ENCODE measurements around the gene OBI1. TPM values are rescaled to one million over a fixed set of nuclear protein-coding genes. Genes with fewer than 3 reads are reported as not detected.
A peak's percentile ranks its signal among the peaks of the same experiment; 100 is the strongest.

Gene OBI1
- total and polyA plus RNA-seq, 2 donors from 2014 or later, result 4.0 to 9.9 TPM

DNA sequence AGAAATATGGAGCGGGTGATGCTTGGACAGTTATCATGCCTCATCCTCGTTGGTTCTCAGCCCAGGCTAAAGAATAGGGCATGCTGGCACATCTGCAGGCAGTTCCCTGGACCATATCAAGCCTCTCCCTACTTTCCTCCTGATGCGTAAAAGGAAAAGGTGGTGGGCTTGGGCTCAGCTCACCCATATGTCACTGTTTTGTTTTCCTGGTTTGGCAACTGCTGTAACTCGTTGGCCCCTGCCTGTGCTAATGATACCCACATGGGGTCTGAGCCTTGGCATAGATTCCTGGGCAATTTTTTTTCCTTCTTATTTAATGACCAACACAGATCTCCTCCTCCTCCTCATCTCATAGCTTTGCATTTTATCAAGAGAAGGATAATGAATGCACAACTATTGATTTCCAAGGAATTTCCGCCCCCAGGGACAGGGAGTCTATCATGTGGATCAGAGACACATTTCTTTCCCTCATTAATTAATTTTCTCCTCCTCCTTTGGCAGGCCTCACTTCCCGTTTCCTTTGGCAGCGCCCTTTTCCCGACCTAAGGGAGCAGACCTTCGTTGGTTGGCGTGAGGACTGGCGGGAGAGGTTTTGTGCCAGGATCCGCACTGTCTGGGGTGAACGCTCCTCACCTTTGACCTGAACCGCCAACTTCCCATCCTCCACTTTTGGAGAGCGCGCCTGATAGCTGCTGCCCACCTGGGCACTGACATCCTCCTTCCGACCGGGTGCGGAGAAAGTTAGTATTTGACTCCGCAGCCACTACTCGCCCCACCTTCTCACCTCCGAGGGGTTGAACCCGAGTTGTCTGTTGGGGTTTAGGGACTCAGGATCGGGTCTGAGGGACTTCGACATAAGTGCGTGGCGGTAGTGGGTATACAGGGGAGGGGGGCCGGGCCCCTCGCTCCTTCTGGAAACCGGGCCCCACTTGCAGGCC is 52.2 kb downstream of the OBI1 start:
- DNase-seq, result no peak
- intact Hi-C loops (cut with DNase I), result no loop called here
- Histone ChIP-seq H3K9me3 (ENCODE audit: control insufficient read depth in 2 of 3, insufficient read depth in 1 of 3, low read length in 3 of 3) (no peaks in the 10 kb centered on the region), H3K27ac (ENCODE audit: low read depth in 2 of 2, low read length in 2 of 2) (no peak overlapping the region), H3K4me3 (ENCODE audit: low read length in 3 of 3) (no peak overlapping the region), H3K9ac (ENCODE audit: low read length in 3 of 3) (no peak overlapping the region), H3K36me3 (ENCODE audit: control insufficient read depth in 2 of 3, insufficient read depth in 3 of 3, low read length in 3 of 3) (no peaks in the 10 kb centered on the region), H3K27me3 (ENCODE audit: control insufficient read depth, insufficient read depth, low read length) (peaks cover 74% of the 10 kb centered on the region), H3K4me1 (ENCODE audit: control insufficient read depth in 2 of 3, insufficient read depth in 2 of 3, low read depth in 1 of 3, low read length in 3 of 3) (peaks cover 0 to 20% (median 0%) of the 10 kb centered on the region in 3 donors)
- TF ChIP-seq, protein P1, sequence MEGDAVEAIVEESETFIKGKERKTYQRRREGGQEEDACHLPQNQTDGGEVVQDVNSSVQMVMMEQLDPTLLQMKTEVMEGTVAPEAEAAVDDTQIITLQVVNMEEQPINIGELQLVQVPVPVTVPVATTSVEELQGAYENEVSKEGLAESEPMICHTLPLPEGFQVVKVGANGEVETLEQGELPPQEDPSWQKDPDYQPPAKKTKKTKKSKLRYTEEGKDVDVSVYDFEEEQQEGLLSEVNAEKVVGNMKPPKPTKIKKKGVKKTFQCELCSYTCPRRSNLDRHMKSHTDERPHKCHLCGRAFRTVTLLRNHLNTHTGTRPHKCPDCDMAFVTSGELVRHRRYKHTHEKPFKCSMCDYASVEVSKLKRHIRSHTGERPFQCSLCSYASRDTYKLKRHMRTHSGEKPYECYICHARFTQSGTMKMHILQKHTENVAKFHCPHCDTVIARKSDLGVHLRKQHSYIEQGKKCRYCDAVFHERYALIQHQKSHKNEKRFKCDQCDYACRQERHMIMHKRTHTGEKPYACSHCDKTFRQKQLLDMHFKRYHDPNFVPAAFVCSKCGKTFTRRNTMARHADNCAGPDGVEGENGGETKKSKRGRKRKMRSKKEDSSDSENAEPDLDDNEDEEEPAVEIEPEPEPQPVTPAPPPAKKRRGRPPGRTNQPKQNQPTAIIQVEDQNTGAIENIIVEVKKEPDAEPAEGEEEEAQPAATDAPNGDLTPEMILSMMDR (IDR thresholded peaks at IDR 0.05; ENCODE audit: borderline replicate concordance, extremely low read depth, insufficient read depth), result no peak
- FAIRE-seq, result no peak

DNA sequence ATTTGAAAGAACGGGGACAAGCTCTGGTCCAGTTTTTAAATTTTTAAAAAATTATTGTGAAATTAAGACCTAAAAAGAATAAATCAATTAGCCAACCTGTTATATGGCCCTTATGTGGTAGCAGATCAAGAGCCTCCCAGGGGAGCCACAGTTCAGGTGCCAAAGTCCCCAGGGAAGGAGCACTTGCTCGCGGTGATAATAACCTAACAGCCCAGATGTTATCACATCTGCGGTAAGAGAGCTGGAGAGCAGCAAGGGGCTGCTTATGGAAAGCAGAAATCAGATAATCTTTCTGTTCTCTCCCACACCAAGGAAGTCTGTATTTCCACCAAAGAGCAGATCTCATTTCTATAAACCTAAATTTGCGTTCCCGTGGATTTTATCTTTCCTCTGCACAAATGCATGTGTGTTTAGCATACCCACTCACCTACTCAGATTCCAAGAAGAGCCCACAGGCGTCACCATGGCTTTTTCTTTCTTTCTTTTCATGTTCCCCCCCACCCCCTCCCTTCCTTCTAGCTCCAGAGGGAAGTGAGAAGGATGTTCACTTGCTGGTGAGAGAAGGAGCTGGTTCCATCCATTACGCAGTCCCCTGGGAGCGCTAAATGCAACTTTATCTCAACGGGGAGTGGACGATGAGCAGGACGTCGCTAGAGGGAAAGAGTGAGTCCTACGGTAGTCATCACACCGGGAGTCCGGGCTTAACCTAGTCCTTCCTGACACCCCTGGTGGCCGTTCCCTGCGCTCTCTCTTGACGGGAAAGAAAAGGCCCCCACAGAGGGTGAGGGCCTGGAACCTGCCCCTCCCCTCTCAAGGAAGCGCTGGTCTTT is 54.0 kb downstream of the OBI1 start:
- DNase-seq (no peak), FAIRE-seq (no peak)
- Histone ChIP-seq H3K27ac (ENCODE audit: low read depth in 2 of 2, low read length in 2 of 2) (no peak overlapping the region), H3K36me3 (ENCODE audit: control insufficient read depth in 2 of 3, insufficient read depth in 3 of 3, low read length in 3 of 3) (no peaks in the 10 kb centered on the region), H3K27me3 (ENCODE audit: control insufficient read depth, insufficient read depth, low read length) (peaks cover 78% of the 10 kb centered on the region), H3K9me3 (ENCODE audit: control insufficient read depth in 2 of 3, insufficient read depth in 1 of 3, low read length in 3 of 3) (no peaks in the 10 kb centered on the region), H3K4me3 (ENCODE audit: low read length in 3 of 3) (no peak overlapping the region), H3K9ac (ENCODE audit: low read length in 3 of 3) (no peak overlapping the region), H3K4me1 (ENCODE audit: control insufficient read depth in 2 of 3, insufficient read depth in 2 of 3, low read depth in 1 of 3, low read length in 3 of 3) (peaks cover 0 to 25% (median 0%) of the 10 kb centered on the region in 3 donors)
- intact Hi-C loops (cut with DNase I), result no loop called here
- TF ChIP-seq, protein P1 (IDR thresholded peaks at IDR 0.05; ENCODE audit: borderline replicate concordance, extremely low read depth, insufficient read depth), result no peak

DNA sequence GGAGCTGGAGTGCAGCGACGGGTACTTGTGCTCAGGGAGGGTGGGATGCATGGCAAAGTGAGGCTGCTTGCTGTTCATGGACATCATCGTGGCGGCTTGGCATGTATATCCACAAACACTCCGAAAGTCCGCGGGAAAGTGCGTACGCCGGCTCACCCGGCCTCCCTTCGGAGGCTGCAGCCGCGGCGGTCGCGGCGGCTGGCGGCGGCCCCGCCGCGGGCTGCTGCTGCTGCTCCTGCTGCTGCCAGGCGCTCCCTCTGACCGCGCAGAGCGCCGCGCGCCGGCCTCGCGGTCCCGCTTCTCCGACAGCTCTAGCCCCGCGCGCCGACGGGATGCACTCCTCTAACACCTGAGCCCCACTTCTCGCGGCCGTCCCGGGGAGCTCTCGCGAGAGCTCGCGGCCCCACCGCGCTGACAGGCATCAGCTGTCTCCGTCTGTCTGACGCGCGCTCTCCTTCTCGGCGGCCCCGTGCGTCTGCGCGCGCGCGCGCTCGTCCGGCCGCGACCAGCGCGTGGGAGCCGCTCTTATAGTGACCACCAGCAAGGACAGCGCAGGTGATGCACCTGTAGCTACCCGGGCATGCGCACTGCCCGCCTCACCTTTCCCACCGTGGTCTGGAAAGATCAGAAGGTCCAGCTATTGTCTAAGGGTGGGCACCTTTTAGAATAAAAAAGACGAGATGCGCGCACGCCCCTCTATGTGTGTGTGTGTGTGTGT is 55.6 kb downstream of the OBI1 start, which contains the start of gene POU4F1:
TSS of gene POU4F1 (minus strand) at position 313 of the 718 bp plus-strand sequence. CDS start at position 87, 226 bp downstream.
- Histone ChIP-seq H3K9ac (ENCODE audit: low read length in 3 of 3) (no peak within 1 kb of the TSS), H3K27ac (ENCODE audit: low read depth in 2 of 2, low read length in 2 of 2) (no peak within 1 kb of the TSS), H3K9me3 (ENCODE audit: control insufficient read depth in 2 of 3, insufficient read depth in 1 of 3, low read length in 3 of 3) (no peaks in the 10 kb centered on the region), H3K4me3 (ENCODE audit: low read length in 3 of 3) (peak within 1 kb of the TSS in 1 of 3 donors; percentile 11), H3K27me3 (ENCODE audit: control insufficient read depth, insufficient read depth, low read length) (peaks cover 85% of the 10 kb centered on the region), H3K4me1 (ENCODE audit: control insufficient read depth in 2 of 3, insufficient read depth in 2 of 3, low read depth in 1 of 3, low read length in 3 of 3) (peaks cover 0 to 19% (median 0%) of the 10 kb centered on the region in 3 donors), H3K36me3 (ENCODE audit: control insufficient read depth in 2 of 3, insufficient read depth in 3 of 3, low read length in 3 of 3) (no peaks in the 10 kb centered on the region)
- intact Hi-C loops (cut with DNase I), result no loop called here
- DNase-seq (peak in 4 of 5 donors; percentile 65 to 87 (median 84)), FAIRE-seq (no peak)
- TF ChIP-seq, protein P1 (IDR thresholded peaks at IDR 0.05; ENCODE audit: borderline replicate concordance, extremely low read depth, insufficient read depth), result no peak

Measured in kidney (tissue), 14 donors.